Body of pancreas (tissue), 4 donors: Measurements from ENCODE around the gene ZFX. TPM values are rescaled to one million over a fixed set of nuclear protein-coding genes. Genes with fewer than 3 reads are reported as not detected.

Source experiments
- ATAC-seq: fragments of 150-250 bp; one replicate; pipeline ENCODE4 v1.9.1; 2016
- DNase-seq, 4 donors: peaks; one replicate each; pipeline ENCODE4 v3.0.0-alpha.2; 2019
- H3K27ac ChIP-seq, 4 donors: fragments of 200-600 bp; sonication (generic); 1 replicate in 3 of 4; 2 replicates in 1 of 4; pipeline versions ENCODE4 v1.5.1 to v1.6.1; 2016 to 2019; ENCODE audit warnings: mild to moderate bottlenecking in 1 of 4, mixed read lengths in 1 of 4, moderate library complexity in 1 of 4
- H3K27me3 ChIP-seq, 2 donors: fragments of 200-600 bp; sonication (generic); one replicate each; pipeline ENCODE4 v1.6.0; 2016; ENCODE audit warnings: mild to moderate bottlenecking in 1 of 2
- H3K36me3 ChIP-seq, 2 donors: fragments of 200-600 bp; sonication (generic); replicated peaks in 1 of 2; 2 replicates each; pipeline ENCODE4 v1.5.1; 2016; ENCODE audit warnings: low read depth in 2 of 2; ENCODE audit not compliant: insufficient read depth in 1 of 2
- H3K4me1 ChIP-seq: fragments of 200-600 bp; sonication (generic); one replicate; pipeline ENCODE4 v1.6.0; 2016
- H3K4me3 ChIP-seq, 2 donors: fragments of 200-600 bp; sonication (generic); 1 replicate in 1 of 2; 2 replicates in 1 of 2; pipeline ENCODE4 v1.5.1; 2016 to 2019
- H3K9me3 ChIP-seq, 3 donors: fragments of 200-600 bp; sonication (generic); 1 replicate in 2 of 3; 2 replicates in 1 of 3; pipeline ENCODE4 v1.5.1; 2016
- CTCF ChIP-seq, 7 experiments: fragments of 450-650 bp in 4 of 7; fragments of 200-600 bp in 3 of 7; sonication (generic) in 3 of 7; IDR thresholded peaks; one replicate each; pipeline ENCODE4 v1.5.1; 2016 to 2019; ENCODE audit warnings: antibody characterized with exemption in 7 of 7
- POLR2A ChIP-seq, 3 donors: fragments of 450-650 bp; IDR thresholded peaks; one replicate each; pipeline ENCODE4 v1.6.1; 2016; ENCODE audit warnings: antibody characterized with exemption in 3 of 3, mild to moderate bottlenecking in 2 of 3
- WGBS, 2 donors: methylation state at CpG; one replicate each; pipeline ENCODE4 v1.1.5; 2017; 5-methylcytosine and 5-hydroxymethylcytosine counted together
- intact Hi-C: fragments of 100-400 bp; cut with DNase I; formaldehyde crosslinking; loops from one replicate; pipeline ENCODE4 v1.15.1; 2023
- total RNA-seq, 2 donors: library from RNA; depleted of rRNA; stranded (reverse); fragments of >200 nt; gene quantifications; one replicate each; pipeline ENCODE4 v1.1.0, GENCODE V29; 2016

ZFX gene
- total RNA-seq, 2 donors from 2014 or later, result 23.4 to 28.3 TPM

- intact Hi-C loops, result no loop called here
- Histone ChIP-seq H3K4me1 (peaks cover 39% of the 10 kb centered on the region), H3K27ac (peak overlapping the region in 3 of 4 donors; percentile 93 to 99 (median 97)), H3K36me3 (no peaks in the 10 kb centered on the region), H3K4me3 (no peak overlapping the region), H3K9me3 (no peaks in the 10 kb centered on the region), H3K27me3 (no peaks in the 10 kb centered on the region)
- TF ChIP-seq POLR2A (IDR thresholded peaks at IDR 0.05), result no peak
- WGBS, 2 donors, result 19 to 20% methylated on average over 3 of the region's 3 CpGs
- no peak for DNase-seq
- no peak for ATAC-seq
Observed at GRCh38 chrX:24148121-24148520, 1.4 kb upstream of the ZFX start.

GRCh38 chrX:24148535-24149350 is 786 bp upstream of the ZFX start:
- Histone ChIP-seq H3K4me1 (peaks cover 45% of the 10 kb centered on the region), H3K27me3 (no peaks in the 10 kb centered on the region), H3K27ac (peak overlapping the region; percentile 93 to 99 (median 96)), H3K36me3 (no peaks in the 10 kb centered on the region), H3K9me3 (no peaks in the 10 kb centered on the region), H3K4me3 (peak overlapping the region in 1 of 2 donors; percentile 12)
- DNase-seq, result peak in 2 of 4 donors; percentile 2 to 21
- 0 to 1% methylated on average over 21 to 29 of the region's 35 CpGs for WGBS, 2 donors
- intact Hi-C loops, result no loop called here
- ATAC-seq, result peak; percentile 1
- TF ChIP-seq CTCF (IDR thresholded peaks at IDR 0.05), result no peak
- TF ChIP-seq POLR2A (IDR thresholded peaks at IDR 0.05), result no peak

GRCh38 chrX:24150051-24150790 is 692 bp downstream of the ZFX start:
- 0 to 1% methylated on average over 4 to 40 of the region's 79 CpGs for WGBS, 2 donors
- peak overlapping the region; percentile 93 to 99 (median 96) for H3K27ac ChIP-seq
- no peaks in the 10 kb centered on the region for H3K9me3 ChIP-seq
- ATAC-seq (peak; percentile 82), DNase-seq (peak; percentile 84 to 93 (median 91))
- peak overlapping the region; percentile 20 to 73 for H3K4me3 ChIP-seq
- H3K4me1 ChIP-seq, result peaks cover 48% of the 10 kb centered on the region
- H3K36me3 ChIP-seq, result no peaks in the 10 kb centered on the region
- intact Hi-C loops, result no loop called here
- no peaks in the 10 kb centered on the region for H3K27me3 ChIP-seq
- TF ChIP-seq CTCF (IDR thresholded peaks at IDR 0.05) (peak; percentile 19 to 79 (median 43)), POLR2A (IDR thresholded peaks at IDR 0.05) (peak; percentile 51 to 63 (median 54))

- TF ChIP-seq POLR2A (IDR thresholded peaks at IDR 0.05) (no peak), CTCF (IDR thresholded peaks at IDR 0.05) (no peak)
- peaks cover 51% of the 10 kb centered on the region for H3K4me1 ChIP-seq
- no peaks in the 10 kb centered on the region for H3K36me3 ChIP-seq
- DNase-seq (no peak), ATAC-seq (no peak)
- no peaks in the 10 kb centered on the region for H3K27me3 ChIP-seq
- H3K9me3 ChIP-seq, result no peaks in the 10 kb centered on the region
- 1 to 2% methylated on average over 10 of the region's 10 CpGs for WGBS, 2 donors
- intact Hi-C loops, result no loop called here
- H3K27ac ChIP-seq, result peak overlapping the region; percentile 93 to 99 (median 96)
- H3K4me3 ChIP-seq, result peak overlapping the region; percentile 20 to 73
Observed at GRCh38 chrX:24150898-24151297, 1.4 kb downstream of the ZFX start.

GRCh38 chrX:24151513-24151912 is 2.0 kb downstream of the ZFX start:
- H3K27ac ChIP-seq, result peak overlapping the region in 3 of 4 donors; percentile 93 to 99 (median 97)
- H3K4me1 ChIP-seq, result peaks cover 50% of the 10 kb centered on the region
- peak in 1 of 4 donors; percentile 20 for DNase-seq
- intact Hi-C loops, result no loop called here
- 22 to 23% methylated on average over 6 to 8 of the region's 8 CpGs for WGBS, 2 donors
- no peak for TF ChIP-seq CTCF (IDR thresholded peaks at IDR 0.05)
- no peak for TF ChIP-seq POLR2A (IDR thresholded peaks at IDR 0.05)
- no peak overlapping the region for H3K4me3 ChIP-seq
- ATAC-seq, result no peak
- no peaks in the 10 kb centered on the region for H3K36me3 ChIP-seq
- no peaks in the 10 kb centered on the region for H3K27me3 ChIP-seq
- H3K9me3 ChIP-seq, result no peaks in the 10 kb centered on the region
